K562 (cell line): ENCODE results near the gene TMED6. TPM values are rescaled to one million over a fixed set of nuclear protein-coding genes. Genes with fewer than 3 reads are reported as not detected.

Experiments
- ATF4 ChIP-seq: fragments of 450-650 bp; formaldehyde crosslinking; IDR thresholded peaks from 2 replicates; pipeline ENCODE4 v1.4.0; 2022; ENCODE audit warnings: mild to moderate bottlenecking, moderate library complexity
- GTF2F1 ChIP-seq: IDR thresholded peaks from 2 replicates; pipeline ENCODE4 v1.6.1; 2011; ENCODE audit warnings: low read depth, low read length, improper control_type of control experiment
- JUND ChIP-seq, 2 experiments: IDR thresholded peaks; 2 replicates in 1 of 2; 3 replicates in 1 of 2; pipeline ENCODE4 v1.6.1; 2011; ENCODE audit warnings: borderline replicate concordance in 2 of 2, low read depth in 2 of 2, low read length in 2 of 2, improper control_type of control experiment in 1 of 2, missing biosample characterization in 1 of 2, missing genetic modification characterization in 1 of 2, missing genetic modification reagents in 1 of 2
- KAT7 ChIP-seq: sonication (generic); formaldehyde crosslinking; IDR thresholded peaks from 2 replicates; pipeline ENCODE4 v1.8.0; 2022; ENCODE audit warnings: missing genetic modification reagents, mild to moderate bottlenecking, borderline replicate concordance
- MCM5 ChIP-seq: fragments of 450-650 bp; IDR thresholded peaks from 2 replicates; pipeline ENCODE4 v1.6.1; 2016; ENCODE audit warnings: low read depth
- NBN ChIP-seq: fragments of 450-650 bp; IDR thresholded peaks from 2 replicates; pipeline ENCODE4 v1.6.1; 2016; ENCODE audit warnings: low read depth, mild to moderate bottlenecking
- PML ChIP-seq: IDR thresholded peaks from 2 replicates; pipeline ENCODE4 v1.6.1; 2012; ENCODE audit warnings: low read length, inconsistent platforms
- SAFB2 ChIP-seq: fragments of 200-400 bp; formaldehyde crosslinking; IDR thresholded peaks from 2 replicates; pipeline ENCODE4 v1.6.1; 2018; ENCODE audit warnings: borderline replicate concordance, low read length, low read depth, moderate library complexity; ENCODE audit not compliant: severe bottlenecking
- SMC3 ChIP-seq: conservative IDR thresholded peaks from 2 replicates; pipeline ENCODE4 v1.6.1; 2011; ENCODE audit warnings: low read depth, low read length, improper control_type of control experiment; ENCODE audit not compliant: insufficient read depth
- THAP12 ChIP-seq: fragments of 250-450 bp; sonication (Bioruptor Pico); IDR thresholded peaks from 2 replicates; pipeline ENCODE4 v1.9.0; 2021; ENCODE audit warnings: mild to moderate bottlenecking, inconsistent platforms
- ZBTB12 ChIP-seq: fragments of 250-450 bp; sonication (Bioruptor Pico); IDR thresholded peaks from 2 replicates; pipeline ENCODE4 v1.4.0; 2020
- ZBTB9 ChIP-seq: fragments of 450-650 bp; formaldehyde crosslinking; IDR thresholded peaks from 2 replicates; pipeline ENCODE4 v1.4.0; 2020; ENCODE audit warnings: mild to moderate bottlenecking, moderate library complexity
- ZNF644 ChIP-seq: fragments of 200-800 bp; sonication (Bioruptor generic); IDR thresholded peaks from 2 replicates; pipeline ENCODE4 v1.6.1; 2016; ENCODE audit warnings: low read depth, missing genetic modification characterization, missing compliant biosample characterization
- ZNF76 ChIP-seq: fragments of 250-450 bp; sonication (Bioruptor Pico); IDR thresholded peaks from 2 replicates; pipeline ENCODE4 v1.4.0; 2020; ENCODE audit warnings: mild to moderate bottlenecking, moderate library complexity, borderline replicate concordance
- polyA plus RNA-seq, 8 experiments: library from polyadenylated mRNA; depleted of rRNA in 4 of 8; stranded (reverse) in 5 of 8; unstranded in 3 of 8; fragments of >200 nt; fragmentation: Nextera tagmentation in 2 of 8; fragmentation: Illumina TruSeq in 1 of 8; extraction: Ambion mirVana in 2 of 8; extraction: Trizol in 1 of 8; gene quantifications; 2 replicates each; pipeline versions ENCODE4 v1.2.1 to v1.2.3, GENCODE V29; 2011 to 2014; ENCODE audit warnings: inconsistent platforms in 1 of 8, missing spikeins in 1 of 8
- total RNA-seq, 7 experiments: library from RNA; depleted of rRNA in 6 of 7; stranded (reverse); fragments of >200 nt in 6 of 7; fragmentation: Illumina TruSeq in 2 of 7; extraction: Trizol in 2 of 7; gene quantifications; 2 replicates each; pipeline versions ENCODE4 v1.2.1 to v1.2.3, GENCODE V29; 2011 to 2021; ENCODE audit warnings: low replicate concordance in 1 of 7
- TF ChIP-seq, protein P1 (sequence below), 2 experiments: IDR thresholded peaks; 2 replicates each; pipeline ENCODE4 v1.6.1; 2011; ENCODE audit warnings: borderline replicate concordance in 1 of 2, control low read depth in 1 of 2, low read depth in 1 of 2, low read length in 1 of 2, mild to moderate bottlenecking in 1 of 2, mixed read lengths in 1 of 2, moderate library complexity in 1 of 2; ENCODE audit not compliant: insufficient read depth in 1 of 2, insufficient read length in 1 of 2, poor library complexity in 1 of 2, severe bottlenecking in 1 of 2; ENCODE audit errors: extremely low read depth in 1 of 2
- TF ChIP-seq, protein P2 (sequence below): fragments of 450-650 bp; formaldehyde crosslinking; conservative IDR thresholded peaks from 2 replicates; pipeline ENCODE4 v1.4.0; 2022; ENCODE audit warnings: mild to moderate bottlenecking, missing genetic modification characterization

Gene TMED6
- total and polyA plus RNA-seq, 9 of the 15 experiments (the other 6 are each of a cell fraction or from before 2014, with no cell fraction given), result 0.14 to 0.45 (median 0.25) TPM; not detected in 2

GRCh38 chr16:69339289-69340094, 12.1 kb downstream of the TMED6 start, which contains the start of the genes COG8 and NIP7 (continued):
- TF ChIP-seq THAP12 (CRISPR knock-in tag), result peak; percentile 80; the same call in 1 of the 2 replicates
- TF ChIP-seq JUND (IDR thresholded peaks at IDR 0.05; ENCODE audit: borderline replicate concordance, low read depth, low read length), result peak; percentile 79
- TF ChIP-seq JUND (tag; IDR thresholded peaks at IDR 0.05; ENCODE audit: borderline replicate concordance, low read depth, low read length), result no peak
- no peak for TF ChIP-seq MCM5
- peak; percentile 58; the same call in 1 of the 2 replicates for TF ChIP-seq NBN
- TF ChIP-seq, protein P1, sequence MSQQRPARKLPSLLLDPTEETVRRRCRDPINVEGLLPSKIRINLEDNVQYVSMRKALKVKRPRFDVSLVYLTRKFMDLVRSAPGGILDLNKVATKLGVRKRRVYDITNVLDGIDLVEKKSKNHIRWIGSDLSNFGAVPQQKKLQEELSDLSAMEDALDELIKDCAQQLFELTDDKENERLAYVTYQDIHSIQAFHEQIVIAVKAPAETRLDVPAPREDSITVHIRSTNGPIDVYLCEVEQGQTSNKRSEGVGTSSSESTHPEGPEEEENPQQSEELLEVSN (IDR thresholded peaks at IDR 0.05; ENCODE audit: borderline replicate concordance in 1 of 2, extremely low read depth in 1 of 2, insufficient read depth in 1 of 2, insufficient read length in 1 of 2, low read depth in 1 of 2, low read length in 1 of 2, poor library complexity in 1 of 2, severe bottlenecking in 1 of 2), result peak; percentile 34 to 64
- TF ChIP-seq ZNF76 (CRISPR knock-in tag), result no peak
- no peak for TF ChIP-seq ZBTB9
- TF ChIP-seq SMC3, result no peak; the same call in 1 of the 2 replicates
- TF ChIP-seq, protein P2, sequence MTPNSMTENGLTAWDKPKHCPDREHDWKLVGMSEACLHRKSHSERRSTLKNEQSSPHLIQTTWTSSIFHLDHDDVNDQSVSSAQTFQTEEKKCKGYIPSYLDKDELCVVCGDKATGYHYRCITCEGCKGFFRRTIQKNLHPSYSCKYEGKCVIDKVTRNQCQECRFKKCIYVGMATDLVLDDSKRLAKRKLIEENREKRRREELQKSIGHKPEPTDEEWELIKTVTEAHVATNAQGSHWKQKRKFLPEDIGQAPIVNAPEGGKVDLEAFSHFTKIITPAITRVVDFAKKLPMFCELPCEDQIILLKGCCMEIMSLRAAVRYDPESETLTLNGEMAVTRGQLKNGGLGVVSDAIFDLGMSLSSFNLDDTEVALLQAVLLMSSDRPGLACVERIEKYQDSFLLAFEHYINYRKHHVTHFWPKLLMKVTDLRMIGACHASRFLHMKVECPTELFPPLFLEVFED (CRISPR knock-in tag), result no peak
- peak; percentile 53; the same call in 1 of the 2 replicates for TF ChIP-seq ZBTB12
- no peak for TF ChIP-seq GTF2F1
- TF ChIP-seq ZNF644 (tag), result no peak; the same call in 1 of the 2 replicates
- TF ChIP-seq SAFB2, result no peak
- TF ChIP-seq PML, result peak; percentile 84
- TF ChIP-seq KAT7 (CRISPR knock-in tag), result peak; percentile 95
- TF ChIP-seq ATF4, result no peak
